NCI-H128 (cell line): ENCODE measurements around the gene SFI1.
"Not testable (repeated sequence)": the region's sequence is repeated elsewhere in the genome, so short reads cannot be mapped to it uniquely, and the experiment has no call there.

Experiments
- DNase-seq: peaks from one replicate; lab custom pipeline; 2025; ENCODE audit not compliant: unreplicated experiment; lab: John Stamatoyannopoulos, UW

Gene SFI1

GRCh38 chr22:31490496-31490925 lies 5.8 kb upstream of the SFI1 start:
- DNase-seq = no peak

DNA sequence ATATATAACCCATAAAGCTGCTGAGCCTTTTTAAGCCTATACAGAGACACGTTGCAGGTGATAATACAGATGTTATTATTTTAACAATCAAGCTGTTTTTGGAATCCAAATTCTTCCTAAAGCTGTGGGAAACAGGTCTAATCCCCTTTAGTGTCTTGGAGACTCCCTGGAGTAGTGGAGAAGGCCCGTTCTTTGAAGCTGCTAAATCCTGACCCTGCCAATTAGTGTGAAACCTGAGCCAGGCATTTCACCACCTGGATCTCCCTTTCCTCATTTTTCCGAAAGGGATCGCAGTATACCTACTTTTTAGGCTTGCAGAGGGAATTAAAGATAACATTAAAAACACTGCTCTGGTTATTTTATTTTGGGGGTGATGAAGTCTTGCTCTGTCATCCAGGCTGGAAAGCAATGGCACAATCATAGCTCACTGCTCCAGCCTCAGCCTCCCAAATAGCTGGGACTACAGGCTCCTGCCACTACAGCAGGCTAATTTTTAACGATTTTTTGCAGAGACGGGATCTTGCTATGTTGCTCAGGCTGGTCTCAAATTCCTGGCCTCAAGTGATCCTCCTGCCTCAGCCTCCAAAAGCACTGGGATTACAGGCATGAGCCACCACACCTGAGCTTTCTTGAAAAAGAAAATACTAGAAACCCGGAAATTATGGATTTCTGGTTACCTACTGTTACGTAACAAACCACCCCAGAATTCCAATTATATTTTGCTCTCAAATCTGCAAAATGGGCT lies 4.9 kb upstream of the SFI1 start:
- DNase-seq = no peak

GRCh38 chr22:31492151-31492550 lies 4.2 kb upstream of the SFI1 start:
- DNase-seq = no peak

GRCh38 chr22:31493355-31493754 lies 3.0 kb upstream of the SFI1 start:
- not testable (repeated sequence) for DNase-seq

- no peak for DNase-seq
Measured at GRCh38 chr22:31495343-31495742, 993 bp upstream of the SFI1 start.

- no peak for DNase-seq
Measured at GRCh38 chr22:31496735-31497146, 405 bp downstream of the SFI1 start.

DNA sequence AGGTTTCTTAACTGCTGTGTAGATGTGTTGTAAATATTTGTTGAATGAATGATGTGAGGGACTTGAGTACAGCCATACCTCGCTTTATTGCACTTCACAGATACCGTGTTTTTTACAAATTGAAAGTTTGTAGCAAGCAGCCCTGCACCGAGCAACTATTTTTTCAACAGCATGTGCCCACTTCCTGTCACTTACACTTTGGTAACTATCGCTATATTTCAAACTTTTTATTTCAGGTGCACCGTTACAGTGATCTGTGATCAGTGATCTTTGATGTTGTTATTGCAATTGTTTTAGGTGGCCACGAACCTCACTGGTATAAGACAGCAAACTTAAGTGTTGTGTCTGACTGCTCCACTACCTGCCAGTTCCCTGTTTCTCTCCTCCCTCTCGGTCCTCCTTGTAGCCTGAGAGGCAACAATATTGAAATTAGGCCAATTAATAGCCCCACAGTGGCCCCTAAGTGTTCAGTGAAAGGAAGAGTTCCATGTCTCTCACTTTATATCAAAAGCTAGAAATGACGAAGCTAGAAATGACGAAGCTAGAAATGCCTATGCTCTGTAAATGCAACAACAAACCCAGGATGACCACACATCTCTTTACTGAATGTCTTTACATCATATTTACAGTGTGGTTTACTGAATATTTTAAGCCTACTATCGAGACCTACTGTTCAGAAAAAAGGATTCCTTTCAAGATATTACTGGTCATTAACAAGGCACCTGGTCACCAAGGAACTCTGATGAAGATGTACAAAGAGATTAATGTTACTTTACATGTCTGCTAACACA lies 1.0 kb downstream of the SFI1 start:
- DNase-seq = no peak

DNA sequence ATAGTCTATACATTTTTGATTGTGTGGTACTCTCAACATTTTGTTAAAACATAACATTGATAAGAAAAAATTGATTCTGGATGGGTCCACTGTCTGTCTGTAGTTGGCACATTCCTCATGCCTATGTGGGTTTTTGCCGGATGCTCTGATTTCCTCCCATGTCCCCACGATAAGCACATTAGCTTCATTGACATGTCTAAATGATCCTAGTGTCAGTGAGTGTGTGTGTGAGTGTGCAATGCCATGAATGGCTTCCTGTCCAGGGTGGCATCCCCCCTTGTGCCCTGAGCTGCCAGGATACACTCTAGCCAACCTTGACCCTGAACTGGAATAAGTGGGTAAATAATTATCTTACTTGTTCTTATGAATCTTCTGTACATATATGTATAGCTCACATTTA lies 5.4 kb downstream of the SFI1 start:
- DNase-seq = no peak

- no peak for DNase-seq
Measured at GRCh38 chr22:31503211-31503964, 7.1 kb downstream of the SFI1 start.

- DNase-seq = no peak
Measured at GRCh38 chr22:31504282-31504681, 7.9 kb downstream of the SFI1 start.

GRCh38 chr22:31507517-31507916 lies 11.2 kb downstream of the SFI1 start:
- not testable (repeated sequence) for DNase-seq

- DNase-seq = no peak
Measured at GRCh38 chr22:31508536-31508935, 12.2 kb downstream of the SFI1 start.

DNA sequence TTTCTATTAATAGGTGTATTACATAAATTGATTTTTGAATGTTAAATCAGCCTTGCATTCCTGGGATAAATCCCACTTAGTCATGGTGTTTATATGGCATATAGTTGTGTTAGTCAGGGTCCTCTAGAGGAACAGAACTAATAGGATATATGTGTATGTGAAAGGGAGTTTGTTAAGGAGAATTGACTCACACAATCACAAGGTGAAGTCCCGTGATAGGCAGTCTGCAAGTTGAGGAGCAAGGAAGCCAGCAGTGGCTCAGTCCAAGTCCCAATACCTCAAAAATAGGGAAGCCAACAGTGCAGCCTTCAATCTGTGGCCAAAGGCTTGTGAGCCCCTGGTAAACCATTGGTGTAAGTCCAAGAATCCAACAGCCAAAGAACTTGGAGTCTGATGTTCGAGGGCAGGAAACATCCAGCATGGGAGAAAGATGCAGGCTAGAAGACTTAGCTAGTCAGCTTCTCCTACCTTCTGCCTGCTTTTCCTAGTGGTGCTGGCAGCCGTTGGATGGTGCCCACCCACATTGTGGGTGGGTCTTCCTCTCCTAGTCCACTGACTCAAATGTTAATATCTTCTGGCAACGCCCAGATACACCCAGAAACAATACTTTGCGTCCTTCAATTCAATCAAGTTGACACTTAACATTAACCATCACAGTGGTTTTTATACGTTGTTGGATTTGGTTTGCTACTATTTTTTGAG lies 12.9 kb downstream of the SFI1 start:
- DNase-seq = no peak

GRCh38 chr22:31520051-31520450 lies 23.7 kb downstream of the SFI1 start:
- no peak for DNase-seq

GRCh38 chr22:31524132-31524531 lies 27.8 kb downstream of the SFI1 start:
- DNase-seq = not testable (repeated sequence)

- DNase-seq = no peak
Measured at GRCh38 chr22:31526270-31526669, 29.9 kb downstream of the SFI1 start.

DNA sequence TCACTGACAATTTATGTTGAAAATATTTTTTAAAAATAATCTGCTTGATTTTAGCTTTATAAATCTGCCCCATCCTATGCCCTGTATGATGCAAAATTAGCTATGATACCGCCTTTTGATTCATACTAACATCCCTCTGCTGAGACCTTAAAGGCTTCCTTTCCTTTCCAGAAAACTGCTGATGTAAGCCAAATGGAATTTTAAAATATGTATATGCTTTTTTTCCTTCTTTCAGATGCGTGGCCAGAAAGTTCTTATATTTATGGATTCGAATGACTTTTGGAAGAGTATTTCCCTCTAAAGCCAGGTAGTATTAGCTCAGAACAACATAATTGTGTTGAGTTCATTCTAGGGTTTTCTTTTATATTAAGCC lies 34.5 kb downstream of the SFI1 start:
- no peak for DNase-seq

- DNase-seq = no peak
Measured at GRCh38 chr22:31532060-31532459, 35.7 kb downstream of the SFI1 start.

- DNase-seq = no peak
Measured at GRCh38 chr22:31533374-31533773, 37.0 kb downstream of the SFI1 start.

GRCh38 chr22:31537019-31537535 lies 40.7 kb downstream of the SFI1 start:
- DNase-seq = no peak

DNA sequence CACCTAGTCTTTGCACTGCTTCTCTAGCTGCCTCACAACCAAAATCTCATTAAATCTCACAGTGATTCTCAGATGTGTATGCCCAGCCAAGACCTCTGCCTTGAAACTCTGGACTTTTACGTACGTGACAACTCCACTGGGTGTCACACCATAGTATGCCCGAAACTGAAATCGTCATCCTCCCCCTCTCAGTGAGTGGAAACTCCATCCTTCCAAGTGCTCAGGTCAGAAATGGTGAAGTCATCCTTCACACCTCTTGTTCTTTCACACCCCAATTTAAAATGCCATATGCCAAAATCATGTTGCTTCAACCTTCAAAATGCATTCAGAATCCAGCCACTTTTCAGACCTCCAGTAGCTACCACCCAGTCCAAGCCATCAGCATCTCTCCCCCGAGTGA lies 42.5 kb downstream of the SFI1 start:
- DNase-seq = no peak
